Measurements from ENCODE around the gene KIF5B. TPM values are rescaled to one million over a fixed set of nuclear protein-coding genes. Genes with fewer than 3 reads are reported as not detected.
"Not testable (repeated sequence)": the region's sequence is repeated elsewhere in the genome, so short reads cannot be mapped to it uniquely, and the experiment has no call there.

Gene KIF5B
- total RNA-seq, 1 donor, result 172 TPM

GRCh38 chr10:32073128-32073527 is 16.9 kb upstream of the KIF5B start:
- H3K4me3 ChIP-seq (ENCODE audit: low read depth, low read length), result no peak overlapping the region
- TF ChIP-seq CTCF (IDR thresholded peaks at IDR 0.05; ENCODE audit: insufficient read depth, low read depth, low read length), result no peak
- DNase-seq (ENCODE audit: low read depth), result no peak

- TF ChIP-seq CTCF (IDR thresholded peaks at IDR 0.05; ENCODE audit: insufficient read depth, low read depth, low read length), result no peak
- no peak for DNase-seq (ENCODE audit: low read depth)
- H3K4me3 ChIP-seq (ENCODE audit: low read depth, low read length), result no peak overlapping the region
Measured at GRCh38 chr10:32072025-32072800, 16.0 kb upstream of the KIF5B start.

- no peak for TF ChIP-seq CTCF (IDR thresholded peaks at IDR 0.05; ENCODE audit: insufficient read depth, low read depth, low read length)
- H3K4me3 ChIP-seq (ENCODE audit: low read depth, low read length), result no peak overlapping the region
Measured at GRCh38 chr10:32070645-32071044, 14.4 kb upstream of the KIF5B start.

GRCh38 chr10:32068569-32068968 is 12.3 kb upstream of the KIF5B start:
- no peak for TF ChIP-seq CTCF (IDR thresholded peaks at IDR 0.05; ENCODE audit: insufficient read depth, low read depth, low read length)
- H3K4me3 ChIP-seq (ENCODE audit: low read depth, low read length), result no peak overlapping the region
- DNase-seq (ENCODE audit: low read depth), result no peak

More at GRCh38 chr10:32070645-32071044, 14.4 kb upstream of the KIF5B start:
- peak; percentile 56 for DNase-seq (ENCODE audit: low read depth)

GRCh38 chr10:32067931-32068330 is 11.7 kb upstream of the KIF5B start:
- not testable (repeated sequence) for DNase-seq (ENCODE audit: low read depth); H3K4me3 ChIP-seq (ENCODE audit: low read depth, low read length)

GRCh38 chr10:32065856-32066255 is 9.6 kb upstream of the KIF5B start:
- no peak overlapping the region for H3K4me3 ChIP-seq (ENCODE audit: low read depth, low read length)
- peak; percentile 66 for DNase-seq (ENCODE audit: low read depth)
- TF ChIP-seq CTCF (IDR thresholded peaks at IDR 0.05; ENCODE audit: insufficient read depth, low read depth, low read length), result no peak

GRCh38 chr10:32061440-32061839 is 5.2 kb upstream of the KIF5B start:
- no peak for DNase-seq (ENCODE audit: low read depth)
- H3K4me3 ChIP-seq (ENCODE audit: low read depth, low read length), result no peak overlapping the region
- no peak for TF ChIP-seq CTCF (IDR thresholded peaks at IDR 0.05; ENCODE audit: insufficient read depth, low read depth, low read length)

Data from fibroblast of villous mesenchyme (primary cell).